A375 (cell line): ENCODE data around the gene DDO. TPM values are rescaled to one million over a fixed set of nuclear protein-coding genes. Genes with fewer than 3 reads are reported as not detected.

Experiments
- total RNA-seq: library from RNA; depleted of rRNA; stranded (reverse); fragments of >200 nt; shearing (Covaris generic); gene quantifications from 2 replicates; pipeline ENCODE4 v1.2.3, GENCODE V29; 2014; rRNA removed

DDO gene
- 2.4 and 2.9 TPM in 2 replicates for total RNA-seq

GRCh38 chr6:110415086-110415916, at the start of gene DDO:
Gene DDO (minus strand): TSS chr6:110415575. CDS start chr6:110413462, 2,113 bp downstream.

GRCh38 chr6:110357664-110358552, 57.5 kb downstream of the DDO start, which contains the start of gene METTL24:
Gene METTL24 (minus strand): TSS chr6:110358349. CDS start chr6:110358272, 77 bp downstream.

Other genes with a start within 250 kb of the DDO start
- 6.4 and 8.7 TPM in 2 replicates for gene WASF1, start 235.9 kb downstream of the DDO start, total RNA-seq
- 11.5 and 14.0 TPM in 2 replicates for gene CDC40, start 235.1 kb downstream of the DDO start, total RNA-seq
- gene METTL24, start 57.2 kb downstream of the DDO start, total RNA-seq, result not detected in 2 replicates
- 0.13 TPM in 1 of 2 replicates, not detected in the other for gene SLC22A16, start 61.0 kb upstream of the DDO start, total RNA-seq